HG02623 (cell line): ENCODE data around the gene KRTAP21-3.
"Not testable (repeated sequence)": the region's sequence is repeated elsewhere in the genome, so short reads cannot be mapped to it uniquely, and the experiment has no call there.

Source experiments
- ATAC-seq: cut with Tn5 transposase; IDR thresholded peaks from one replicate; pipeline ENCODE4 v1.9.1; 2021; ENCODE audit warnings: moderate library complexity; ENCODE audit not compliant: unreplicated experiment

The KRTAP21-3 gene, protein sequence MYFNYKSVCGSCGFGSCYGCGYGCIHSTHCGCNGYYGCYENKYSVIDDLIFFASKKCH

GRCh38 chr21:30718239-30718909, at the start of gene KRTAP21-3:
Gene KRTAP21-3 (minus strand): TSS chr21:30718777. CDS start chr21:30718759, 18 bp downstream.
- no peak for ATAC-seq

GRCh38 chr21:30760776-30761175, 42.2 kb upstream of the KRTAP21-3 start:
- no peak for ATAC-seq

DNA sequence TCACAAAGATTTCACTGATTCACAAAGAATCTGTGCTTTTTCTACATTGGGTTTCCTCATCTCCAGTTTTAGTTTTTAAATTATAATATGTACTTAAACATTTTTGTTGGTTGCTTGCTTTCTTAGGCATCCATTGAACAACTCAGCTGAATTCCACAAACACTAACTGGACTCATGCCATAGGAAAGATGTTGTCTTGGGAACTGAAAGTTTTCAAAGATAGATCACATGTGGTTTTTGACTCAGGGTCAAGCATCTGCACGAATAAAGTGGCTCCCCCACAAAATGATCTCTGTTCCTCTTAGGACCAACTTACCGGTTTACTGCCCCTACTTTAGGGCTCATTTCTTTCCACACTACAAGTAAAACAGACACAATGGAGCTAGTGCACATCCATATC, 39.7 kb upstream of the KRTAP21-3 start:
- no peak for ATAC-seq

DNA sequence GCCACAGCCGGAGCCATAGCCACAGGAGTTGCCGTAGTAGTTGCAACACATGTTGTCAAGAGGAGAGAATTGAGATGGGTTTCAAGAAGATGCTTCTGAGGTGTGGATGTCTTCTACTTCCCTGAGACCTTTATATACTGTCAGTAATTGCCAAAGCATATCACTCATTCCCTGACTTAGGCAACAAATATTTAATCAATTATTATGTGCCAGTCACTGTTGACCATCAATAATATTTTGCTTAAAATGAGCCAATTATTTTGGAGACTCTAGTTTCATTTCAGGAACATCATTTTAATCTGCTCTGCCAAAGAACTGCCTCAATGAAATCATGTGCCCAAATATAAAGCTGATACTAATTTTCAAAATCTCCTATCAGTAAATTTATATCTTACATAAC, 36.8 kb upstream of the KRTAP21-3 start, which contains the start of gene KRTAP21-1:
Gene KRTAP21-1 (minus strand): TSS at position 101 of the 400 bp plus-strand sequence. CDS start 50 bp downstream, at position 51.
- ATAC-seq = not testable (repeated sequence)

DNA sequence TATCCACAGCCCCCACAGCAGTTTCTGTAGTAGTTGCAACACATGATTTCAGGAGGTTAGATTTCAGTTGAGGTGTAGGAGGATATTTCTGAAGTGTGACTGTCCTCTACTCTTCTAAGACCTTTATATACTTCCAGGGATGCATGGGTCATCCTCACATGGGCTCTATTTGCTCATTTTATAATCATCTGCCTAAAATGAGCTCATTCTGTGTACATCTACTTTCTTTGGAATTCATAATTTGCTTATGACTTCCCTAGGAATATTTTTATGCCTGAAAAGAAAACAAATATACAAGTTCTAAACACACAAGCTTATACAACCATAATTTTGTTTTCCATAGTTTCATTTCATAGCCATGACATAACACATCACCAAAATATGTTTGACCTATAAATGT, 28.6 kb upstream of the KRTAP21-3 start, which contains the start of gene KRTAP21-2:
Gene KRTAP21-2 (minus strand): TSS at position 101 of the 400 bp plus-strand sequence. CDS start 57 bp downstream, at position 44.
- no peak for ATAC-seq

DNA sequence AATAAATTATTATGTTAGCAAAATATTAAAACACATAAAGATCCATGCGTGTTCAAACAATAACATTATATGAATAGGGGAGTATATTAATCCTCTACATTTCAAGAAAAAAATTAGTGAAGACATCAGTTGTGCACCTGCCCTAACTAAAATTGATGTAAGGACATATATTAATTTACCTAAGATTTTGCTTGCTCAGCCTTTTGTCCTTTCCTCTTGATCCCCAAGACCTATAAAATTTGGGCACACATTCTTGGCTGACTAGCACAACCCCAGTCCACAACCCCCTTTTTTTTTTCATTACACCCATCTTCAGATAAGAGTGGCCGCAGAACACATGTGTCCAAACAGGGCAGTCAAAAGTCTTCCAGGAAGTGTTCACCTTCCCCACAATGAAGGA, 21.9 kb upstream of the KRTAP21-3 start:
- no peak for ATAC-seq

DNA sequence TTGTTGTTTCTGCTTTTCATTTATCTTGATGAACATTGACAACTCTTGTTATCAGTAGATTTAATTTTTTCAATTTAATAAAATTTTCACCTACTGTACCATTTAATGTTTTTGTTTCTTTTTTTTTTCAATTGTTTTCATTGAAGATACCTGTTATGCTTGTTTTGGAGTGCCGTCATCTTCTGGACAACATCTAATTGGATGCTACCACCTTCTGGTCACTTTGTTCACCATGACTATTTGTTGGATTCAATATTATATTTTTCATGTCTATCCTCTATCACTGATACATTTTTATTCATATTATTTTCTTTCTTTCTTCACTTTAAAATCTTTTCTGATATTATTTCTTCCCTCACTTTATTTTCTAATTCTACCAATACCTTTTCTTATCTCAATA, 14.4 kb upstream of the KRTAP21-3 start:
- no peak for ATAC-seq

DNA sequence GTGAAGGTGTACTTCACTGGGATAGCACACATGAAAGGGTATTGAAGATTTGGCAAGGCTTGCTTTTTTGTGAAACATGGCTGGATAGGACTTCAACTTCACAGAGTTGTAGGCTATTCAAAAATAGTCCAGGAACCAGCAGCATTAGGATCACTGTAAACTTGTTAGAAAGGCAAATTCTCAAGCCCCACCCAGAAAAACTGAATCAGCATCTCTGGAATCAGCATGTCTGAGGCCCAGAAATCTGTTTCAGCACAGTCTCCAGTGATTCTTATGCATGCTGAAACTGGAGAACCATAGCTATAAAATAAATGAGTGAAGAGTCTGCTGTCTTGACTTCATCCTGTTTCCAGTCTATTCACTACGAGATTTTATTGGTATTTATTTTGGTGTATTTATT, 8.1 kb upstream of the KRTAP21-3 start:
- no peak for ATAC-seq

GRCh38 chr21:30719401-30719800, 824 bp upstream of the KRTAP21-3 start:
- ATAC-seq = no peak

- ATAC-seq = no peak
Observed at GRCh38 chr21:30717105-30717504, 1.5 kb downstream of the KRTAP21-3 start.

- ATAC-seq = no peak
Observed at GRCh38 chr21:30714946-30715345, 3.6 kb downstream of the KRTAP21-3 start.

DNA sequence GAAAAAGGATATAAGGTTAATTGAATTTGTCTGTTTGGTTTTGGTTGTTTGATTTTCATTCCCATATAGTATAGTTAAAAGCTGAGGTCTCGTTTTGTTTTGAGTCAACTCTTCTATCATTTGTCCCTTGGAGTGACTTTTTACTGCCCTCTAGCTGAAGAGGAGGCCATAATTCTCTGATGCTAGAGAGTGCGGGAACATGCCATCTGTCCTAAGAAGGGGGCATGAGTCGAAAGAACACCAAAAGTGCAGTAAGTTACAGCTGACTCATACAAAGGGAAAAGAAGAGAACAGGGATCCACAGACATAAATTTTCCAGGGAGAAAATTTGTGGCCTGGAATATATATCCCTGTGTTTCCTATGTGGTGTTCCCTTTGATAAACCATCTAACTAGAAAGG, 4.1 kb downstream of the KRTAP21-3 start:
- no peak for ATAC-seq

DNA sequence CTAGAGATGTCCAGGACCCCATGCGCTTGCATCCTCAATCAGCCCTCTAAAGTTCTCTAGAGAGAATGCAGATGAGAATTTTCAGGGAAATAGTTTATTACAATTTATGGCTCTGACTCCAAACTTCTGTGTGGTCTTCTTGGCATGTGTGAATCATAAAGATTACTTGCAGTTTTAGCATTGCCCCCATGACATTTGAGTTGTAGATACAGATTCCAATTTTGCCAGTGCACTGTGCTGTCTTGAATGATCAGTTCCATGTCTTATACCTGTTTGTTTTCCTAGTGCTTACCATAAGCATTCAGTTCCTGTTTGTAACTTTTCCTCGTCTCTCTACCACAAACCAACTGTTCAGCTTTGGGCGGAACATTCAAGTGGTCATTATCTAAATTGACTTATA, 4.8 kb downstream of the KRTAP21-3 start:
- no peak for ATAC-seq

- no peak for ATAC-seq
Observed at GRCh38 chr21:30710499-30710898, 8.1 kb downstream of the KRTAP21-3 start.

DNA sequence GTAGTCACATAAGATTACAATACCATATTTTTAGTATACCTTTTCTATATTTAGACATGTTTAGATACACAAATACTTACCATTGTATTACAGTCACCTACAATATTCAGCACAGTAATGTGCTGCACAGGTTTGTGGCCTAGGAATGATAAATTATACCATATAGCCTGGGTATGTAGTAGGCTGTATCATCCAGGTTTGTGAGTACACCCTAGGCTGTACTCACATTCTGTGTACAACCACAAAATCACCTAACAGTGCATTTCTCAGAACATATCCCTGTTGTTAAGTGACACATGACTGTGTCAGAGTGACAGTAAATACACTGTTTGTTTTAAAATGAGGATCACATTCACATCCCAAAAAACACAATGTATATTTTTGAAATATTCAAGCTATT, 11.2 kb downstream of the KRTAP21-3 start:
- ATAC-seq = no peak

GRCh38 chr21:30695956-30696355, 22.6 kb downstream of the KRTAP21-3 start:
- no peak for ATAC-seq

DNA sequence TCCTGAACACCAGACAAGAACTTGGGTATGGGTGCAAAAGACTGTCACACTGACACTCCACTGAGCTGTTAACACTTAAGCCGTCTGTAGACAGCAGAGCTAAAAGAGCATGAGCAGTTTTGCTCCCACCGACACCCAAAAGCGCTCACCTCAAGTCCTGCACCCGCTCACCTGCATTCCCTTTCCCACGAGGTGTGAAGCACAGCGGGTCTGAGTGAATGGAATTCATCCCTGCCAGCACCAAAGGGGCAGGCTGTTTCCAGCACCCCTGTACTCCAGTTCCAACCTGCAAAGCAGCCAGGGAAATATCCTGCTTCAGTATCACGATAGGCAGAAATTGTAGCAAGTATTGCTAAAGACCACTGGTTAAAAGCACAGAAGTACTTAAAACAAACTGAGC, 28.8 kb downstream of the KRTAP21-3 start:
- no peak for ATAC-seq

GRCh38 chr21:30684506-30684905, 34.1 kb downstream of the KRTAP21-3 start:
- no peak for ATAC-seq

- no peak for ATAC-seq
Observed at GRCh38 chr21:30680586-30680985, 38.0 kb downstream of the KRTAP21-3 start.

GRCh38 chr21:30676737-30677136, 41.8 kb downstream of the KRTAP21-3 start:
- ATAC-seq = no peak

DNA sequence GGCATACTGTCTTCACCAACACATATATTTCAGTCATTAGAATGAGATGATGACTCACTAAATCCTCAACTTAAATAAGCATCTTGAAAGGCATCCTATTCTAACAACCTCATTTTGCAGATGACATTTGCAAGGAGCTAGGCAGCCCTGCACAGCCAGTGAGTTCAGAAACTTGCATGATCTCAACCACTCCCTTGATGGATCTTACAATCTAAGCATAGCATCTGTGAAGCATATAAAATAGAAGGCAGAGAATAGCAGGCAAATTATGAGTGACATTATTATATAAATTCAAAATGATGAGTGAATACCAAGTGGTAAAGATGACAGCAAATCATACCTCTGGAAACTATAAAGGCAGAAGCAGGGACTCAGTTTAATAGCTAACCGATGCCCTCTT, 44.3 kb downstream of the KRTAP21-3 start:
- ATAC-seq = no peak

GRCh38 chr21:30672985-30673650, 45.5 kb downstream of the KRTAP21-3 start:
- no peak for ATAC-seq
